CD4-positive, alpha-beta T cell (primary cell): ENCODE data around the gene AGXT. TPM values are rescaled to one million over a fixed set of nuclear protein-coding genes. Genes with fewer than 3 reads are reported as not detected.

Source experiments
- ATAC-seq: fragments of 200-7000 bp; cut with Tn5 transposase; one replicate; pipeline ENCODE4 v1.10.0; 2022; ENCODE audit warnings: mild to moderate bottlenecking; ENCODE audit not compliant: poor library complexity
- CTCF ChIA-PET: fragments of 350-600 bp; sonication (Branson Sonifier 250); formaldehyde crosslinking; loops from one replicate; lab custom pipeline; 2021; ENCODE audit warnings: antibody characterized with exemption, inconsistent platforms; lab: Charles Lee
- POLR2A ChIA-PET: fragments of 350-600 bp; sonication (Branson Sonifier 250); formaldehyde crosslinking; loops from one replicate; lab custom pipeline; 2021; ENCODE audit warnings: antibody characterized with exemption, inconsistent platforms; lab: Charles Lee
- DNase-seq, 14 experiments: peaks; one replicate each; pipeline ENCODE4 v3.0.0-alpha.2; 2013 to 2020; ENCODE audit warnings: mixed read lengths in 2 of 14
- H3K27ac ChIP-seq, 2 donors: one replicate each; pipeline versions ENCODE4 v1.5.1 to v1.7.0; 2013; ENCODE audit warnings: low read length in 2 of 2, low read depth in 1 of 2, mild to moderate bottlenecking in 1 of 2
- H3K27me3 ChIP-seq, 2 experiments: 1 replicate in 1 of 2; 2 replicates in 1 of 2; pipeline versions ENCODE4 v1.6.1 to v1.7.0; 2013; ENCODE audit warnings: low read length in 2 of 2, control low read depth in 1 of 2, mild to moderate bottlenecking in 1 of 2, moderate library complexity in 1 of 2; ENCODE audit not compliant: insufficient read depth in 2 of 2, control insufficient read depth in 1 of 2
- H3K36me3 ChIP-seq: one replicate; pipeline ENCODE4 v1.6.1; 2013; ENCODE audit warnings: low read length, control low read depth; ENCODE audit not compliant: insufficient read depth
- H3K4me1 ChIP-seq: one replicate; pipeline ENCODE4 v1.6.1; 2013; ENCODE audit warnings: low read length, control low read depth; ENCODE audit not compliant: insufficient read depth
- H3K4me3 ChIP-seq: one replicate; pipeline ENCODE4 v1.5.1; 2013; ENCODE audit warnings: mild to moderate bottlenecking, low read length, moderate library complexity
- H3K9me3 ChIP-seq, 2 experiments: 1 replicate in 1 of 2; 2 replicates in 1 of 2; pipeline versions ENCODE4 v1.6.1 to v1.7.0; 2013; ENCODE audit warnings: low read length in 2 of 2, mild to moderate bottlenecking in 2 of 2, control low read depth in 1 of 2, moderate library complexity in 1 of 2; ENCODE audit not compliant: control insufficient read depth in 1 of 2, insufficient read depth in 1 of 2
- H3K27ac Mint-ChIP-seq: one replicate; pipeline ENCODE4 v1.8.0; 2020; ENCODE audit warnings: mixed read lengths
- H3K27me3 Mint-ChIP-seq: one replicate; pipeline ENCODE4 v1.8.0; 2021; ENCODE audit warnings: mixed read lengths
- H3K36me3 Mint-ChIP-seq: one replicate; pipeline ENCODE4 v1.8.0; 2021; ENCODE audit warnings: low read depth, mixed read lengths
- H3K4me1 Mint-ChIP-seq: one replicate; pipeline ENCODE4 v1.8.0; 2021; ENCODE audit warnings: low read depth, mixed read lengths
- H3K4me3 Mint-ChIP-seq: one replicate; pipeline ENCODE4 v1.8.0; 2020; ENCODE audit warnings: mild to moderate bottlenecking, mixed read lengths
- H3K9me3 Mint-ChIP-seq: one replicate; pipeline ENCODE4 v1.8.0; 2020; ENCODE audit warnings: mixed read lengths
- intact Hi-C, 2 experiments: fragments of 100-400 bp; cut with DNase I in 1 of 2; cut with micrococcal nuclease in 1 of 2; formaldehyde crosslinking; loops; one replicate each; pipeline versions ENCODE4 v1.15.1 to v1.9.0; 2023 to 2025; cut with DNase I, micrococcal nuclease
- total RNA-seq, 174 experiments: library from RNA in 2 of 174; stranded (reverse) in 2 of 174; gene quantifications; one replicate each; pipeline ENCODE4 v1.2.3 and lab custom pipeline; 2021 to 2026
- TF ChIP-seq, protein P1 (sequence below): fragments of 200-600 bp; IDR thresholded peaks from one replicate; pipeline ENCODE4 v1.8.0; 2022; ENCODE audit warnings: antibody characterized with exemption, mild to moderate bottlenecking

The AGXT gene
- total RNA-seq, 2 experiments from 2014 or later, result not detected

DNA sequence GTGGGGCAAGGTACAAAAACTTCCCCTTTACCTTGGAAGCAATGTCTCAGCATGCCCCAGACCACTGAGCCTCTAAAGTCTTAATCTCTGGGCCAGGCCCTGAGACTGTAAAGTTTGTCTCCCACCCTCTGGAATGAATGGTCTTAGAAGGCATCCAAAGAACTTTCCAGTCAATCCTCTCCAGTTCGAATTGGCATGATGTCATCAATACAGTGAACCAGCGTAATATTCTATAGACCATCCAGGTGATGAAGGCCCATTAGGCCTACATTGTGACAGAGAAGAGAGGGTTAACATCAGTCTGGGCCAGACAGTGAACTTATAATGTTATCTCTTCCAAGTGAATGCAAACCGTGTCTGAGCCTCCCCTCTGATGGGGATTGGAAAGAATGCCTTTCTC is 16.1 kb downstream of the AGXT start:
- no peak overlapping the region for H3K27ac ChIP-seq
- TF ChIP-seq, protein P1, sequence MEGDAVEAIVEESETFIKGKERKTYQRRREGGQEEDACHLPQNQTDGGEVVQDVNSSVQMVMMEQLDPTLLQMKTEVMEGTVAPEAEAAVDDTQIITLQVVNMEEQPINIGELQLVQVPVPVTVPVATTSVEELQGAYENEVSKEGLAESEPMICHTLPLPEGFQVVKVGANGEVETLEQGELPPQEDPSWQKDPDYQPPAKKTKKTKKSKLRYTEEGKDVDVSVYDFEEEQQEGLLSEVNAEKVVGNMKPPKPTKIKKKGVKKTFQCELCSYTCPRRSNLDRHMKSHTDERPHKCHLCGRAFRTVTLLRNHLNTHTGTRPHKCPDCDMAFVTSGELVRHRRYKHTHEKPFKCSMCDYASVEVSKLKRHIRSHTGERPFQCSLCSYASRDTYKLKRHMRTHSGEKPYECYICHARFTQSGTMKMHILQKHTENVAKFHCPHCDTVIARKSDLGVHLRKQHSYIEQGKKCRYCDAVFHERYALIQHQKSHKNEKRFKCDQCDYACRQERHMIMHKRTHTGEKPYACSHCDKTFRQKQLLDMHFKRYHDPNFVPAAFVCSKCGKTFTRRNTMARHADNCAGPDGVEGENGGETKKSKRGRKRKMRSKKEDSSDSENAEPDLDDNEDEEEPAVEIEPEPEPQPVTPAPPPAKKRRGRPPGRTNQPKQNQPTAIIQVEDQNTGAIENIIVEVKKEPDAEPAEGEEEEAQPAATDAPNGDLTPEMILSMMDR, result no peak
- no peaks in the 10 kb centered on the region for H3K4me1 ChIP-seq
- Mint-ChIP-seq H3K27me3 (peaks cover 5% of the 10 kb centered on the region), H3K27ac (no peak overlapping the region), H3K9me3 (no peaks in the 10 kb centered on the region), H3K36me3 (no peaks in the 10 kb centered on the region), H3K4me3 (no peak overlapping the region), H3K4me1 (no peaks in the 10 kb centered on the region)
- no peaks in the 10 kb centered on the region for H3K36me3 ChIP-seq
- ATAC-seq (no peak), DNase-seq (no peak)
- H3K27me3 ChIP-seq, result no peaks in the 10 kb centered on the region
- ChIA-PET CTCF (no interaction called here), POLR2A (no interaction called here)
- H3K4me3 ChIP-seq, result no peak overlapping the region
- intact Hi-C loops, result loop anchor here in 1 of 2 experiments (10.0 kb wide), 1 partner anchor 90 kb away; no protein-coding TSS in a partner anchor
- no peaks in the 10 kb centered on the region for H3K9me3 ChIP-seq

DNA sequence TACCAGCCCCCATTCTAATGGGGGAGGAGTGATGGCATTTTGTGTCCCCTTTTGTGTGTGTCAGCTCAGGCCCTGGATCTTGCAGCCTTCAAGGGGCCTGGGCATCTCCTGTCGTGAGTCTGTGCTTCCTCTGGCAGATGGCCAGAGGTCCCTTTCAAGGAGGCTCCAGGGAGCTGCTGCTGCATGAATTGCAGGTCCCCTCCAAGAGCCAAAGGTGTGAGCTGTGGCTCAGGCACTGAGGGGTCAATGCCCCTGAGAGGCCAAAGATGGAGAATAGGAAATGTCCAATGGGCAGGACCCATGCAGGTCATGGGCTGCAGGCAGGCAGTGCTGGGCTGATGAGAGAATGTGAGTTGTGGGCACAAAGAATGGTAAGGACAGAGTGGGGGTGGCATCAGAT is 16.9 kb downstream of the AGXT start:
- ChIA-PET POLR2A (no interaction called here), CTCF (no interaction called here)
- ATAC-seq (no peak), DNase-seq (no peak)
- intact Hi-C loops, result loop anchor here in 1 of 2 experiments (10.0 kb wide), 1 partner anchor 91 kb away; no protein-coding TSS in a partner anchor
- Mint-ChIP-seq H3K27me3 (peaks cover 5% of the 10 kb centered on the region), H3K9me3 (no peaks in the 10 kb centered on the region), H3K4me3 (no peak overlapping the region), H3K27ac (no peak overlapping the region), H3K36me3 (no peaks in the 10 kb centered on the region), H3K4me1 (no peaks in the 10 kb centered on the region)
- H3K27ac ChIP-seq, result no peak overlapping the region
- H3K4me3 ChIP-seq, result no peak overlapping the region
- H3K9me3 ChIP-seq, result no peaks in the 10 kb centered on the region
- no peaks in the 10 kb centered on the region for H3K27me3 ChIP-seq
- no peaks in the 10 kb centered on the region for H3K36me3 ChIP-seq
- TF ChIP-seq, protein P1, result no peak
- no peaks in the 10 kb centered on the region for H3K4me1 ChIP-seq

DNA sequence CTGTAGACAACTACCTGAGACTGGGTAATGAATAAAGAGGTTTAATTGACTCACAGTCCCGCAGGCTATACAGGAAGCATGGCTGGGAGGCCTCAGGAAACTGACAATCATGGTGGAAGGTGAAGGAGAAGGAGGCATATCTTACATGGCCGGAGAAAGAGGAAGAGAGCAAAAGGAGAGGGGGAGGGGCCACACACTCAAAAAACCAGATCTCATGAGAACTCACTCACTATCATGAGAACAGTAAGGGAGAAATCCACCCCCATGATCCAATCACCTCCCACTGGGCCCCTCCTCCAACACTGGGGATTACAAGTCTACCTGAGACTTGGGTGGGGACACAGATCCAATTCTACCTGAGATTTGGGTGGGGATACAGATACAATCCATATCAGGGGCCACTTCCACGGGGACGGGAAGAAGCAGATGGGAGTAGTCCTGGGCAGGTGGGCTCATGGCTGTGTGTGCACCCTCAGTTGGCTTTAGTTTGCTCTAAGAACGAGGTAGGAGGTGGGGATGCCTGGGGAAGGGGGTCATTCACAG is 17.5 kb downstream of the AGXT start:
- DNase-seq, result no peak
- Histone ChIP-seq H3K27ac (no peak overlapping the region), H3K4me1 (no peaks in the 10 kb centered on the region), H3K27me3 (no peaks in the 10 kb centered on the region), H3K9me3 (no peaks in the 10 kb centered on the region), H3K36me3 (no peaks in the 10 kb centered on the region), H3K4me3 (no peak overlapping the region)
- TF ChIP-seq, protein P1, result no peak
- intact Hi-C loops, result loop anchor here in 1 of 2 experiments (10.0 kb wide), 1 partner anchor 91 kb away; no protein-coding TSS in a partner anchor
- Mint-ChIP-seq H3K9me3 (no peaks in the 10 kb centered on the region), H3K27ac (no peak overlapping the region), H3K36me3 (no peaks in the 10 kb centered on the region), H3K4me3 (no peak overlapping the region), H3K27me3 (peaks cover 5% of the 10 kb centered on the region), H3K4me1 (no peaks in the 10 kb centered on the region)
- ChIA-PET POLR2A (no interaction called here), CTCF (no interaction called here)
- no peak for ATAC-seq
